ENCODE results near the gene IMPDH1. TPM values are rescaled to one million over a fixed set of nuclear protein-coding genes. Genes with fewer than 3 reads are reported as not detected.
"Not testable (repeated sequence)": the region's sequence is repeated elsewhere in the genome, so short reads cannot be mapped to it uniquely, and the experiment has no call there.

The IMPDH1 gene
- 10 to 100 TPM; 29.1 to 72.1 (median 56.0) TPM for total RNA-seq

- Histone ChIP-seq H3K27me3 (no peaks in the 10 kb centered on the region), H3K4me1 (peaks cover 43 to 56% (median 51%) of the 10 kb centered on the region in 4 donors), H3K27ac (replicated peaks in 1 of 4) (peak within 1 kb of the TSS; percentile 89 to 97 (median 92)), H3K9me3 (no peaks in the 10 kb centered on the region), H3K36me3 (no peaks in the 10 kb centered on the region), H3K4me3 (peak within 1 kb of the TSS; percentile 63 to 91 (median 71))
- TF ChIP-seq, protein P1, sequence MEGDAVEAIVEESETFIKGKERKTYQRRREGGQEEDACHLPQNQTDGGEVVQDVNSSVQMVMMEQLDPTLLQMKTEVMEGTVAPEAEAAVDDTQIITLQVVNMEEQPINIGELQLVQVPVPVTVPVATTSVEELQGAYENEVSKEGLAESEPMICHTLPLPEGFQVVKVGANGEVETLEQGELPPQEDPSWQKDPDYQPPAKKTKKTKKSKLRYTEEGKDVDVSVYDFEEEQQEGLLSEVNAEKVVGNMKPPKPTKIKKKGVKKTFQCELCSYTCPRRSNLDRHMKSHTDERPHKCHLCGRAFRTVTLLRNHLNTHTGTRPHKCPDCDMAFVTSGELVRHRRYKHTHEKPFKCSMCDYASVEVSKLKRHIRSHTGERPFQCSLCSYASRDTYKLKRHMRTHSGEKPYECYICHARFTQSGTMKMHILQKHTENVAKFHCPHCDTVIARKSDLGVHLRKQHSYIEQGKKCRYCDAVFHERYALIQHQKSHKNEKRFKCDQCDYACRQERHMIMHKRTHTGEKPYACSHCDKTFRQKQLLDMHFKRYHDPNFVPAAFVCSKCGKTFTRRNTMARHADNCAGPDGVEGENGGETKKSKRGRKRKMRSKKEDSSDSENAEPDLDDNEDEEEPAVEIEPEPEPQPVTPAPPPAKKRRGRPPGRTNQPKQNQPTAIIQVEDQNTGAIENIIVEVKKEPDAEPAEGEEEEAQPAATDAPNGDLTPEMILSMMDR (IDR thresholded peaks at IDR 0.05) = no peak
- no peak for TF ChIP-seq EP300 (IDR thresholded peaks at IDR 0.05)
- TF ChIP-seq POLR2AphosphoS5 (IDR thresholded peaks at IDR 0.05) = peak; percentile 36 to 92
- peak; percentile 97 for DNase-seq (ENCODE audit: extremely low spot score)
- under 1% methylated on average over 29 of the region's 87 CpGs for WGBS
- intact Hi-C loops (cut with DNase I) = loop anchor here (10.0 kb wide), 1 partner anchor 45 kb away; the partner anchor contains the start of gene HILPDA
Observed at GRCh38 chr7:128409596-128410450, at the start of gene IMPDH1. Gene IMPDH1, minus strand, starts transcription at chr7:128409982. Its CDS starts 81 bp downstream, at chr7:128409901.

GRCh38 chr7:128459394-128459878, 49.7 kb upstream of the IMPDH1 start:
- Histone ChIP-seq H3K36me3 (peaks cover 0 to 14% (median 6%) of the 10 kb centered on the region in 4 donors), H3K4me3 (no peak overlapping the region), H3K9me3 (no peaks in the 10 kb centered on the region), H3K27ac (replicated peaks in 1 of 4) (no peak overlapping the region), H3K27me3 (no peaks in the 10 kb centered on the region), H3K4me1 (peaks cover 28 to 55% (median 43%) of the 10 kb centered on the region in 4 donors)
- WGBS = 49% methylated on average over 5 of the region's 5 CpGs
- DNase-seq (ENCODE audit: extremely low spot score) = no peak
- intact Hi-C loops (cut with DNase I) = loop anchor here (1.0 to 10.0 kb wide), 3 partner anchors 32 to 112 kb away; partner anchors contain the start of gene IMPDH1
- TF ChIP-seq, protein P1 (IDR thresholded peaks at IDR 0.05) = peak; percentile 78 to 85 (median 85)
- TF ChIP-seq POLR2A (IDR thresholded peaks at IDR 0.05; ENCODE audit: low read depth) = no peak
- peak in 1 of 2 donors; percentile 18 for TF ChIP-seq POLR2AphosphoS5 (IDR thresholded peaks at IDR 0.05)

DNA sequence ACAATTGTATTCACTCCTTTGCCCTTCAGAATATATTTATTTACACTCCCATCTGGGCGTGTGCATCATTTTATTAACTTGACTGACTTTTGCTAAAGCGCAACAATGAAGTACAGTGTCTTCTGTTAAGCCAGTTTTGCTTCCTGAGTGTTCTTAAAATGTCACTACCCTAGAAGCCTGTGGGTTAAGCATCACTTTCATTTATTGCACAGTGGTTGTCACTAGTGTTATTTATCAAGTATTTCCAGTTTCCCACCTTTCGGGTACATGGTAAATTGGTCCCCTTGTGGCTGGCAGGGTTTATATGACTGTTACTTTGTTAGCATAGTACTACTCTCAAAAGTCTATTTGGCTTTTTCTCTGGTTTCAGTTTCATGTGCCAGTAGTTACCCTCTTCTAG, 49.2 kb upstream of the IMPDH1 start:
- no peak for TF ChIP-seq POLR2A (IDR thresholded peaks at IDR 0.05; ENCODE audit: low read depth)
- TF ChIP-seq, protein P1 (IDR thresholded peaks at IDR 0.05) = no peak
- no peak for TF ChIP-seq POLR2AphosphoS5 (IDR thresholded peaks at IDR 0.05)
- TF ChIP-seq EP300 (IDR thresholded peaks at IDR 0.05) = no peak
- WGBS = 59% methylated on average over 3 of the region's 3 CpGs
- peaks cover 33 to 60% (median 48%) of the 10 kb centered on the region in 4 donors for H3K4me1 ChIP-seq

DNA sequence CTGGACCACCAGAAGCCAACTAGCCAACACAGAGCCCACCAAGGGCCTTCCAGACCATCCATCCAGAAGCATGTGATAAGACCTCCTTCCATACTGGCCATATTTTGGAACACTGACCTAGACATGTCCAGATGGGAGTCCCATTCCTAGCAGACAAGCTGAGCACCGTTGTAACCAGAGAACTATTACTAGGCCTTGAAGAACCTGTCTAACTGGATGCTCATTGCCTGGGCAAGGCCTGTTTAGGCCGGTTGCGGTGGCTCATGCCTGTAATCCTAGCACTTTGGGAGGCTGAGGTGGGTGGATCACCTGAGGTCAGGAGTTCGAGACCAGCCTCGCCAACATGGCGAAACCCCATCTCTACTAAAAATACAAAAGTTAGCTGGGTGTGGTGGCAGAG, 47.6 kb upstream of the IMPDH1 start:
- 96% methylated on average over 6 of the region's 6 CpGs for WGBS
- intact Hi-C loops (cut with DNase I) = loop anchor here (5.0 to 10.0 kb wide), 2 partner anchors 53 to 110 kb away; partner anchors contain the start of gene IMPDH1
- not testable (repeated sequence) for DNase-seq (ENCODE audit: extremely low spot score); H3K27me3 ChIP-seq; H3K36me3 ChIP-seq; H3K9me3 ChIP-seq
- H3K4me3 ChIP-seq = peak overlapping the region in 1 of 4 donors; percentile 76
- peak overlapping the region in 2 of 4 donors; percentile 92 to 95 for H3K27ac ChIP-seq (replicated peaks in 1 of 4)
- peaks cover 43 to 74% (median 57%) of the 10 kb centered on the region in 4 donors for H3K4me1 ChIP-seq

More for the DNA sequence above, 49.2 kb upstream of the IMPDH1 start:
- H3K9me3 ChIP-seq = no peaks in the 10 kb centered on the region
- peaks cover 0 to 14% (median 6%) of the 10 kb centered on the region in 4 donors for H3K36me3 ChIP-seq
- H3K27ac ChIP-seq (replicated peaks in 1 of 4) = peak overlapping the region in 2 of 4 donors; percentile 21 to 95
- H3K4me3 ChIP-seq = no peak overlapping the region
- intact Hi-C loops (cut with DNase I) = loop anchor here (1.0 to 10.0 kb wide), 3 partner anchors 32 to 112 kb away; partner anchors contain the start of gene IMPDH1
- no peak for DNase-seq (ENCODE audit: extremely low spot score)
- no peaks in the 10 kb centered on the region for H3K27me3 ChIP-seq

DNA sequence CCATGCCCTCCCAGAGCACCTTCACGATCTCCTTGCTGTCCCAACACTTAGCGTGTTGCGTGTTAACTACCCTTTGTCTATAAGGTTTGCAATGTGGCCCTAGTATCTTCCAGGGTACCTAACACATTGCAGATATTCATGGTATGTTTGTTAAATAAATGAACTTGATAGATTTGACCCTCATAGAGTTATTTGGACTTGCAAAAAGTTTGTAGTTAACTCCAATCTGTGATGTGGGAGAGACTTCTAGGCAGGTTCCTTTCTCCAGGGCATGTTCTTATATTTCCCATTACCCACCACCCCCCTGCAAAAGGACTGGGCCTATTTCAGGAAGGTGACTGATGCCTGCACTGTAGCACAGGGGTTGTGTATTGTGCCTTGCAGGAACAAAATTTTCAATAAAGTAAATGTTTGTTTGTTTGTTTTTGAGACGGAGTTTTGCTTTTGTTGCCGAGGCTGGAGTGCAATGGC, 46.5 kb upstream of the IMPDH1 start:
- Histone ChIP-seq H3K4me1 (peaks cover 43 to 72% (median 57%) of the 10 kb centered on the region in 4 donors), H3K36me3 (peaks cover 0 to 9% (median 4%) of the 10 kb centered on the region in 4 donors), H3K27me3 (no peaks in the 10 kb centered on the region), H3K9me3 (no peaks in the 10 kb centered on the region), H3K4me3 (peak overlapping the region; percentile 76 to 89 (median 80)), H3K27ac (replicated peaks in 1 of 4) (peak overlapping the region; percentile 79 to 95 (median 93))
- TF ChIP-seq, protein P1 (IDR thresholded peaks at IDR 0.05) = no peak
- no peak for TF ChIP-seq EP300 (IDR thresholded peaks at IDR 0.05)
- no peak for TF ChIP-seq POLR2A (IDR thresholded peaks at IDR 0.05; ENCODE audit: low read depth)
- TF ChIP-seq POLR2AphosphoS5 (IDR thresholded peaks at IDR 0.05) = no peak
- no peak for DNase-seq (ENCODE audit: extremely low spot score)
- intact Hi-C loops (cut with DNase I) = loop anchor here (5.0 to 10.0 kb wide), 2 partner anchors 51 to 109 kb away; partner anchors contain the start of gene IMPDH1
- 6% methylated on average over 5 of the region's 5 CpGs for WGBS

Measured in esophagus muscularis mucosa (tissue), 4 donors.